ENCODE data around the gene AKNAD1.
A peak's percentile ranks its signal among the peaks of the same experiment; 100 is the strongest.

Gene AKNAD1

DNA sequence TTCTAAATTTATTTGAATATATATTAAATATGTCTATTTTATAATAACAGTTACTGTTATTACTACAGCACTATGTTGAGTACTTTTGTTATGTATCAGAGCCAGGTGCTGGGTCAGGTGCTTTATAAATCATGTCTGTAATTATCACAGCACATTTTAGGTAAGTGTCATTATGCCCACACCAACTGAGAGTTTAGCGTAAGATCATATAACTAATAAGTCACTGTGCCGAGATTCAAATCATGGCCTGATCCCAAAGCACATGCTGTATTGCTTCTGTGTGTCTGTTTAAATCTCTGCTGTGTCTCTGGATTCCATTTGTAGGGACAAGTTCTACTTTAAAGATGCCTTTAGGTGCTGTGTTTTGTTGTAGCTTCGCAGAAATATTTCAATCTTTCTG lies 21.8 kb upstream of the AKNAD1 start (continued):
- TF ChIP-seq HOXD13 (CRISPR knock-in tag; IDR thresholded peaks at IDR 0.05; ENCODE audit: borderline replicate concordance) (no peak), ZNF175 (tag by site-specific recombination; IDR thresholded peaks at IDR 0.05) (no peak), TRIM28 (IDR thresholded peaks at IDR 0.05; ENCODE audit: borderline replicate concordance, low read length) (no peak)

DNA sequence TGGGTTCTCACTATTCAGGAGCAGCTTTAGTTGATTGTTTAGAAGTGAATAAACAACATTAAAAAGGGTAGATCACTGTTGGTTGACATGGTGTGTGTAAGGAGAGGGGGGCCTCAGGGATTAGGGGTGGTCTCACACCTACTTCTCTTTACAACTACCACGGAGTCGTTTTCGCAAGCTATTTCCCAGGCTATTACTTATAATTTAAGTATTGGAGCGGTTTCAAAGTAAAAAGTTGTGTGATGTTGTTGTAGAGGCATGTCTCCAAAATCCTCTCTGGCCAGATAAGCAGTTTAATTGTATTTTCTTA lies 21.2 kb upstream of the AKNAD1 start:
- ChIA-PET POLR2A (interaction anchor here (0.9 kb wide), 1 partner anchor 85 kb away, joined by 4 read pairs; the partner anchor contains the start of gene CLCC1), CTCF (interaction anchor here (1.0 kb wide), 1 partner anchor 50 kb away, joined by 3 read pairs; no protein-coding TSS in a partner anchor)
- Histone ChIP-seq H3K4me1 (ENCODE audit: control insufficient read depth, insufficient read depth, low read length) (no peaks in the 10 kb centered on the region; the same call in none of the 2 replicates), H3K36me3 (ENCODE audit: control insufficient read depth in 2 of 2, insufficient read depth in 1 of 2, low read length in 2 of 2) (no peaks in the 10 kb centered on the region), H3K9me3 (ENCODE audit: control insufficient read depth, insufficient read depth, low read depth, low read length) (no peaks in the 10 kb centered on the region), H3K27ac (ENCODE audit: extremely low read depth, low read depth, low read length) (no peak overlapping the region), H3K4me3 (ENCODE audit: low read depth, low read length) (peak overlapping the region; percentile 82)
- TF ChIP-seq PRDM1 (tag by site-specific recombination; IDR thresholded peaks at IDR 0.05): no peak; the same call in 1 of the 2 replicates
- TF ChIP-seq, protein P1, sequence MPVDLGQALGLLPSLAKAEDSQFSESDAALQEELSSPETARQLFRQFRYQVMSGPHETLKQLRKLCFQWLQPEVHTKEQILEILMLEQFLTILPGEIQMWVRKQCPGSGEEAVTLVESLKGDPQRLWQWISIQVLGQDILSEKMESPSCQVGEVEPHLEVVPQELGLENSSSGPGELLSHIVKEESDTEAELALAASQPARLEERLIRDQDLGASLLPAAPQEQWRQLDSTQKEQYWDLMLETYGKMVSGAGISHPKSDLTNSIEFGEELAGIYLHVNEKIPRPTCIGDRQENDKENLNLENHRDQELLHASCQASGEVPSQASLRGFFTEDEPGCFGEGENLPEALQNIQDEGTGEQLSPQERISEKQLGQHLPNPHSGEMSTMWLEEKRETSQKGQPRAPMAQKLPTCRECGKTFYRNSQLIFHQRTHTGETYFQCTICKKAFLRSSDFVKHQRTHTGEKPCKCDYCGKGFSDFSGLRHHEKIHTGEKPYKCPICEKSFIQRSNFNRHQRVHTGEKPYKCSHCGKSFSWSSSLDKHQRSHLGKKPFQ (tag by site-specific recombination; IDR thresholded peaks at IDR 0.05): peak; percentile 38; the same call in 1 of the 2 replicates
- TF ChIP-seq, protein P2, sequence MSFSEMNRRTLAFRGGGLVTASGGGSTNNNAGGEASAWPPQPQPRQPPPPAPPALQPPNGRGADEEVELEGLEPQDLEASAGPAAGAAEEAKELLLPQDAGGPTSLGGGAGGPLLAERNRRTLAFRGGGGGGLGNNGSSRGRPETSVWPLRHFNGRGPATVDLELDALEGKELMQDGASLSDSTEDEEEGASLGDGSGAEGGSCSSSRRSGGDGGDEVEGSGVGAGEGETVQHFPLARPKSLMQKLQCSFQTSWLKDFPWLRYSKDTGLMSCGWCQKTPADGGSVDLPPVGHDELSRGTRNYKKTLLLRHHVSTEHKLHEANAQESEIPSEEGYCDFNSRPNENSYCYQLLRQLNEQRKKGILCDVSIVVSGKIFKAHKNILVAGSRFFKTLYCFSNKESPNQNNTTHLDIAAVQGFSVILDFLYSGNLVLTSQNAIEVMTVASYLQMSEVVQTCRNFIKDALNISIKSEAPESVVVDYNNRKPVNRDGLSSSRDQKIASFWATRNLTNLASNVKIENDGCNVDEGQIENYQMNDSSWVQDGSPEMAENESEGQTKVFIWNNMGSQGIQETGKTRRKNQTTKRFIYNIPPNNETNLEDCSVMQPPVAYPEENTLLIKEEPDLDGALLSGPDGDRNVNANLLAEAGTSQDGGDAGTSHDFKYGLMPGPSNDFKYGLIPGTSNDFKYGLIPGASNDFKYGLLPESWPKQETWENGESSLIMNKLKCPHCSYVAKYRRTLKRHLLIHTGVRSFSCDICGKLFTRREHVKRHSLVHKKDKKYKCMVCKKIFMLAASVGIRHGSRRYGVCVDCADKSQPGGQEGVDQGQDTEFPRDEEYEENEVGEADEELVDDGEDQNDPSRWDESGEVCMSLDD (tag by site-specific recombination; IDR thresholded peaks at IDR 0.05): no peak
- no peak; the same call in 1 of the 2 replicates for TF ChIP-seq OSR2 (tag by site-specific recombination; IDR thresholded peaks at IDR 0.05)

DNA sequence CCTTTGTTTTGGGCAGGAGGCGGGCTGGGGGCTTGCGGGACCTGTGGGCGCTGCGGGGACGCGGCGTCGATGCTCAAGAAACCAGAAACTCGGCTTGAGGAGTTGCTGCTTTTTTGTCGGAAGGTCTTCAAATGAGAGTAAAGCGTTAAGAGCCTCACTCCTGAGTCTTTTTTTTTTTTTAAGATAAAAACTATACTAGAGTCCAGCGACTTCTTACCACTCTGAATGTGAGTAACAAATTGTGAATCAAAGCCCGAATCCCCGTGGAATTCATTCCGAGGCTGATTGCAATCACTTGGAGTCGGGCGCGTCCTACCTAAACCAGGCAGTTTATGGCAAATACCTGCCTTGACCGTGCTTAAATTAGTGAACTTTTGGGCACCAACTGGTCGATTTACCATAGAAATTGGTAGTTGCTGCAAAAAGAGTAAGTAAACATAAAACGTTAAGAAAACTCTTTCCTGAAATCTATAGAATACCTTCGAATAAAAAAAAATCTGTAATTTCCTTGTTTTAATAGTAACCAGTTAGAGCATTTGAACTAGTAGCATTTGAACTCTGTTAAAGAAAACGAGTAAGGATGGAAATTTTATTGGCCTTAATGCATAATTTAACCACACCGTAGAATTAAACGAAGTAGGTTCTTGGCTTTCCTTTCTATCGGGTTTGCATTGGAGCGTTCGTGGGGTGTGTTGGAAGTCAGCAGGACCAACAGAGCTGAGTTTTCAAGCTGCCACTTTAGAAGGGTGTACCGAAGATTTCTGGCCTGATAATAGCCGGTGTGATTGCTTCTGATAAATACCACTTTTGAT lies 20.7 kb upstream of the AKNAD1 start:
- H3K27ac ChIP-seq (ENCODE audit: extremely low read depth, low read depth, low read length): peak overlapping the region; percentile 26; the same call in 1 of the 2 replicates
- H3K4me3 ChIP-seq (ENCODE audit: low read depth, low read length): peak overlapping the region; percentile 82
- no peaks in the 10 kb centered on the region; the same call in none of the 2 replicates for H3K4me1 ChIP-seq (ENCODE audit: control insufficient read depth, insufficient read depth, low read length)
- H3K9me3 ChIP-seq (ENCODE audit: control insufficient read depth, insufficient read depth, low read depth, low read length): no peaks in the 10 kb centered on the region
- ChIA-PET POLR2A (interaction anchor here (0.9 to 1.0 kb wide), 2 partner anchors 12 to 86 kb away, joined by 4 read pairs; partner anchors contain the start of gene CLCC1), CTCF (interaction anchor here (0.7 to 1.0 kb wide), 2 partner anchors 31 to 50 kb away, joined by 3 read pairs; no protein-coding TSS in a partner anchor)
- no peaks in the 10 kb centered on the region for H3K36me3 ChIP-seq (ENCODE audit: control insufficient read depth in 2 of 2, insufficient read depth in 1 of 2, low read length in 2 of 2)
- TF ChIP-seq YY1 (tag by site-specific recombination; IDR thresholded peaks at IDR 0.05) (no peak), BCL11B (tag by site-specific recombination; IDR thresholded peaks at IDR 0.05; ENCODE audit: low read depth) (0 out of 2 replicates have a peak, but pooled peaks have one; percentile 2), ZBTB8A (tag by site-specific recombination; IDR thresholded peaks at IDR 0.05) (0 out of 2 replicates have a peak, but pooled peaks have one; percentile 5), SETDB1 (IDR thresholded peaks at IDR 0.05; ENCODE audit: insufficient read length, low read length) (no peak), ZNF23 (tag by site-specific recombination; IDR thresholded peaks at IDR 0.05; ENCODE audit: borderline replicate concordance) (no peak), ZFHX2 (tag by site-specific recombination; conservative IDR thresholded peaks at IDR 0.05) (0 out of 2 replicates have a peak, but pooled peaks have one; percentile 37), OSR2 (tag by site-specific recombination; IDR thresholded peaks at IDR 0.05) (no peak), ZBTB7A (tag by site-specific recombination; IDR thresholded peaks at IDR 0.05; ENCODE audit: low read depth) (no peak), ZNF600 (tag by site-specific recombination; IDR thresholded peaks at IDR 0.05) (peak; percentile 70), ZXDB (tag by site-specific recombination; IDR thresholded peaks at IDR 0.05) (peak; percentile 4; the same call in 1 of the 2 replicates), PRDM1 (tag by site-specific recombination; IDR thresholded peaks at IDR 0.05) (0 out of 2 replicates have a peak, but pooled peaks have one; percentile 52), ZNF335 (tag by site-specific recombination; conservative IDR thresholded peaks at IDR 0.05) (peak; percentile 25)
- TF ChIP-seq, protein P3, sequence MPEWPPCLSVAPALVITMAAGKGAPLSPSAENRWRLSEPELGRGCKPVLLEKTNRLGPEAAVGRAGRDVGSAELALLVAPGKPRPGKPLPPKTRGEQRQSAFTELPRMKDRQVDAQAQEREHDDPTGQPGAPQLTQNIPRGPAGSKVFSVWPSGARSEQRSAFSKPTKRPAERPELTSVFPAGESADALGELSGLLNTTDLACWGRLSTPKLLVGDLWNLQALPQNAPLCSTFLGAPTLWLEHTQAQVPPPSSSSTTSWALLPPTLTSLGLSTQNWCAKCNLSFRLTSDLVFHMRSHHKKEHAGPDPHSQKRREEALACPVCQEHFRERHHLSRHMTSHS (tag by site-specific recombination; IDR thresholded peaks at IDR 0.05): no peak
- TF ChIP-seq, protein P4, sequence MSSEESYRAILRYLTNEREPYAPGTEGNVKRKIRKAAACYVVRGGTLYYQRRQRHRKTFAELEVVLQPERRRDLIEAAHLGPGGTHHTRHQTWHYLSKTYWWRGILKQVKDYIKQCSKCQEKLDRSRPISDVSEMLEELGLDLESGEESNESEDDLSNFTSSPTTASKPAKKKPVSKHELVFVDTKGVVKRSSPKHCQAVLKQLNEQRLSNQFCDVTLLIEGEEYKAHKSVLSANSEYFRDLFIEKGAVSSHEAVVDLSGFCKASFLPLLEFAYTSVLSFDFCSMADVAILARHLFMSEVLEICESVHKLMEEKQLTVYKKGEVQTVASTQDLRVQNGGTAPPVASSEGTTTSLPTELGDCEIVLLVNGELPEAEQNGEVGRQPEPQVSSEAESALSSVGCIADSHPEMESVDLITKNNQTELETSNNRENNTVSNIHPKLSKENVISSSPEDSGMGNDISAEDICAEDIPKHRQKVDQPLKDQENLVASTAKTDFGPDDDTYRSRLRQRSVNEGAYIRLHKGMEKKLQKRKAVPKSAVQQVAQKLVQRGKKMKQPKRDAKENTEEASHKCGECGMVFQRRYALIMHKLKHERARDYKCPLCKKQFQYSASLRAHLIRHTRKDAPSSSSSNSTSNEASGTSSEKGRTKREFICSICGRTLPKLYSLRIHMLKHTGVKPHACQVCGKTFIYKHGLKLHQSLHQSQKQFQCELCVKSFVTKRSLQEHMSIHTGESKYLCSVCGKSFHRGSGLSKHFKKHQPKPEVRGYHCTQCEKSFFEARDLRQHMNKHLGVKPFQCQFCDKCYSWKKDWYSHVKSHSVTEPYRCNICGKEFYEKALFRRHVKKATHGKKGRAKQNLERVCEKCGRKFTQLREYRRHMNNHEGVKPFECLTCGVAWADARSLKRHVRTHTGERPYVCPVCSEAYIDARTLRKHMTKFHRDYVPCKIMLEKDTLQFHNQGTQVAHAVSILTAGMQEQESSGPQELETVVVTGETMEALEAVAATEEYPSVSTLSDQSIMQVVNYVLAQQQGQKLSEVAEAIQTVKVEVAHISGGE (tag by site-specific recombination; conservative IDR thresholded peaks at IDR 0.05; ENCODE audit: low read depth): 0 out of 2 replicates have a peak, but pooled peaks have one; percentile 23
- TF ChIP-seq, protein P5, sequence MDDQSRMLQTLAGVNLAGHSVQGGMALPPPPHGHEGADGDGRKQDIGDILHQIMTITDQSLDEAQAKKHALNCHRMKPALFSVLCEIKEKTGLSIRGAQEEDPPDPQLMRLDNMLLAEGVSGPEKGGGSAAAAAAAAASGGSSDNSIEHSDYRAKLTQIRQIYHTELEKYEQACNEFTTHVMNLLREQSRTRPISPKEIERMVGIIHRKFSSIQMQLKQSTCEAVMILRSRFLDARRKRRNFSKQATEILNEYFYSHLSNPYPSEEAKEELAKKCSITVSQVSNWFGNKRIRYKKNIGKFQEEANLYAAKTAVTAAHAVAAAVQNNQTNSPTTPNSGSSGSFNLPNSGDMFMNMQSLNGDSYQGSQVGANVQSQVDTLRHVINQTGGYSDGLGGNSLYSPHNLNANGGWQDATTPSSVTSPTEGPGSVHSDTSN (CRISPR knock-in tag; IDR thresholded peaks at IDR 0.05): no peak
